H9 (cell line): ENCODE measurements around the gene PLEKHM3. TPM values are rescaled to one million over a fixed set of nuclear protein-coding genes. Genes with fewer than 3 reads are reported as not detected.

Source experiments
- DNase-seq: peaks from one replicate; pipeline ENCODE4 v3.0.0-alpha.2; 2017
- H2AFZ ChIP-seq: one replicate; pipeline ENCODE4 v1.6.1; 2013; ENCODE audit warnings: mild to moderate bottlenecking, low read length, control low read depth, moderate library complexity
- H2AK5ac ChIP-seq: 2 replicates; pipeline ENCODE4 v1.6.1; 2013; ENCODE audit warnings: low read length, control low read depth, mixed read lengths; ENCODE audit not compliant: insufficient read length
- H2BK120ac ChIP-seq: one replicate; pipeline ENCODE4 v1.6.1; 2013; ENCODE audit warnings: low read depth, mild to moderate bottlenecking, low read length, control low read depth, inconsistent platforms; ENCODE audit not compliant: poor library complexity, severe bottlenecking
- H2BK12ac ChIP-seq: 2 replicates; pipeline ENCODE4 v1.6.1; 2013; ENCODE audit warnings: low read length, control low read depth, mixed read lengths, low read depth; ENCODE audit not compliant: insufficient read length
- H2BK15ac ChIP-seq: 2 replicates; pipeline ENCODE4 v1.6.1; 2013; ENCODE audit warnings: low read depth, low read length, control low read depth
- H2BK20ac ChIP-seq: one replicate; pipeline ENCODE4 v1.6.1; 2013; ENCODE audit warnings: low read depth, mild to moderate bottlenecking, low read length, control low read depth, inconsistent platforms; ENCODE audit not compliant: poor library complexity, severe bottlenecking
- H2BK5ac ChIP-seq: 2 replicates; pipeline ENCODE4 v1.6.1; 2013; ENCODE audit warnings: low read length, control low read depth, mixed read lengths; ENCODE audit not compliant: insufficient read length
- H3K14ac ChIP-seq: 2 replicates; pipeline ENCODE4 v1.6.1; 2013; ENCODE audit warnings: low read length, control low read depth; ENCODE audit not compliant: insufficient read depth
- H3K18ac ChIP-seq: 2 replicates; pipeline ENCODE4 v1.6.1; 2013; ENCODE audit warnings: low read depth, mild to moderate bottlenecking, mixed read lengths, low read length, control low read depth; ENCODE audit not compliant: insufficient read length
- H3K23ac ChIP-seq: 2 replicates; pipeline ENCODE4 v1.6.1; 2013; ENCODE audit warnings: low read length, control low read depth, mixed read lengths, low read depth; ENCODE audit not compliant: insufficient read length
- H3K23me2 ChIP-seq: 2 replicates; pipeline ENCODE4 v1.6.1; 2013; ENCODE audit warnings: low read depth, mild to moderate bottlenecking, mixed read lengths, low read length, control low read depth; ENCODE audit not compliant: insufficient read length, poor library complexity, severe bottlenecking
- H3K27ac ChIP-seq: 2 replicates; pipeline ENCODE4 v1.5.1; 2013; ENCODE audit warnings: low read length, control low read depth, mixed read lengths, low read depth; ENCODE audit not compliant: insufficient read length
- H3K27me3 ChIP-seq: 2 replicates; pipeline ENCODE4 v1.6.1; 2013; ENCODE audit warnings: low read length, control low read depth, inconsistent platforms; ENCODE audit not compliant: insufficient read depth
- H3K4ac ChIP-seq: 2 replicates; pipeline ENCODE4 v1.6.1; 2013; ENCODE audit warnings: low read depth, mild to moderate bottlenecking, control low read depth, inconsistent platforms, low read length, moderate library complexity
- H3K4me1 ChIP-seq: 2 replicates; pipeline ENCODE4 v1.6.1; 2013; ENCODE audit warnings: low read length, control low read depth, inconsistent platforms; ENCODE audit not compliant: insufficient read depth
- H3K4me2 ChIP-seq: 2 replicates; pipeline ENCODE4 v1.6.1; 2013; ENCODE audit warnings: low read length, control low read depth, mixed read lengths; ENCODE audit not compliant: insufficient read length, insufficient read depth
- H3K56ac ChIP-seq: 2 replicates; pipeline ENCODE4 v1.6.1; 2013; ENCODE audit warnings: low read depth, mild to moderate bottlenecking, mixed read lengths, low read length, control low read depth; ENCODE audit not compliant: insufficient read length
- H3K79me1 ChIP-seq: 2 replicates; pipeline ENCODE4 v1.6.1; 2013; ENCODE audit warnings: low read depth, mild to moderate bottlenecking, moderate library complexity, low read length, control low read depth, inconsistent platforms; ENCODE audit not compliant: insufficient read depth, poor library complexity, severe bottlenecking
- H3K79me2 ChIP-seq: 2 replicates; pipeline ENCODE4 v1.6.1; 2013; ENCODE audit warnings: low read length, control low read depth, inconsistent platforms; ENCODE audit not compliant: insufficient read depth
- H3K9ac ChIP-seq: 2 replicates; pipeline ENCODE4 v1.6.1; 2013; ENCODE audit warnings: low read length, control low read depth, mixed read lengths; ENCODE audit not compliant: insufficient read length; ENCODE audit errors: extremely low read depth
- H3K9me3 ChIP-seq: one replicate; pipeline ENCODE4 v1.6.1; 2013; ENCODE audit warnings: low read depth, low read length, inconsistent platforms; ENCODE audit not compliant: control insufficient read depth
- H3T11ph ChIP-seq: one replicate; pipeline ENCODE4 v1.6.1; 2013; ENCODE audit warnings: mild to moderate bottlenecking, low read length, control low read depth, inconsistent platforms
- H4K20me1 ChIP-seq: one replicate; pipeline ENCODE4 v1.6.1; 2013; ENCODE audit not compliant: control insufficient read depth, insufficient read length, insufficient read depth
- H4K5ac ChIP-seq: 2 replicates; pipeline ENCODE4 v1.6.1; 2013; ENCODE audit warnings: low read depth, mild to moderate bottlenecking, mixed read lengths, low read length, control low read depth; ENCODE audit not compliant: insufficient read length
- H4K8ac ChIP-seq: replicated peaks from 2 replicates; pipeline ENCODE4 v1.6.1; 2013; ENCODE audit warnings: low read length, control low read depth, mixed read lengths, low read depth; ENCODE audit not compliant: insufficient read length
- H4K91ac ChIP-seq: 2 replicates; pipeline ENCODE4 v1.6.1; 2013; ENCODE audit warnings: low read depth, mild to moderate bottlenecking, moderate library complexity, mixed read lengths, low read length, control low read depth; ENCODE audit not compliant: insufficient read length
- H3K27ac Mint-ChIP-seq, 3 experiments: 2 replicates in 2 of 3; 3 replicates in 1 of 3; pipeline ENCODE4 v1.8.0; 2020 to 2021; ENCODE audit warnings: mixed read lengths in 3 of 3, mild to moderate bottlenecking in 1 of 3, moderate library complexity in 1 of 3
- H3K27me3 Mint-ChIP-seq: 2 replicates; pipeline ENCODE4 v1.8.0; 2021; ENCODE audit warnings: low read depth, mild to moderate bottlenecking, moderate library complexity, mixed read lengths
- H3K36me3 Mint-ChIP-seq, 3 experiments: 2 replicates in 2 of 3; 3 replicates in 1 of 3; pipeline ENCODE4 v1.8.0; 2020 to 2021; ENCODE audit warnings: low read depth in 3 of 3, mixed read lengths in 3 of 3; ENCODE audit not compliant: insufficient read depth in 1 of 3
- H3K4me1 Mint-ChIP-seq, 2 experiments: 2 replicates each; pipeline ENCODE4 v1.8.0; 2020; ENCODE audit warnings: mixed read lengths in 2 of 2
- H3K4me3 Mint-ChIP-seq, 2 experiments: 2 replicates in 1 of 2; 3 replicates in 1 of 2; pipeline ENCODE4 v1.8.0; 2020 to 2021; ENCODE audit warnings: mild to moderate bottlenecking in 2 of 2, mixed read lengths in 2 of 2, moderate library complexity in 1 of 2
- H3K9me3 Mint-ChIP-seq, 2 experiments: 2 replicates in 1 of 2; 3 replicates in 1 of 2; pipeline ENCODE4 v1.8.0; 2020; ENCODE audit warnings: mild to moderate bottlenecking in 2 of 2, mixed read lengths in 2 of 2, moderate library complexity in 1 of 2
- WGBS: extraction: QIAGEN DNeasy Blood & Tissue Kit; methylation state at CpG from one replicate; pipeline ENCODE4 v1.1.7; 2013; ENCODE audit warnings: missing lambda C conversion rate, low lambda C conversion rate, mixed read lengths; ENCODE audit not compliant: insufficient read length; ENCODE audit errors: extremely low coverage; 5-methylcytosine and 5-hydroxymethylcytosine counted together
- total RNA-seq: library from RNA; stranded (reverse); gene quantifications from 2 replicates; pipeline ENCODE4 v1.2.1, GENCODE V29; 2021
- TF ChIP-seq, protein P1 (sequence below): fragments of 200-600 bp; sonication (generic); conservative IDR thresholded peaks from 3 replicates; pipeline ENCODE4 v1.8.0; 2021; ENCODE audit warnings: antibody characterized with exemption, mild to moderate bottlenecking

Gene PLEKHM3
- total RNA-seq, 1 experiment from 2014 or later, result 7.5 TPM

- Histone ChIP-seq H3K9me3 (no peaks in the 10 kb centered on the region), H3T11ph (no peak overlapping the region), H3K4ac (no peak overlapping the region), H2AFZ (no peak overlapping the region), H3K14ac (no peak overlapping the region), H3K79me2 (no peaks in the 10 kb centered on the region), H4K8ac (no peak overlapping the region), H2BK12ac (no peak overlapping the region), H3K18ac (no peak overlapping the region), H2AK5ac (no peak overlapping the region), H4K91ac (no peak overlapping the region), H3K23me2 (no peaks in the 10 kb centered on the region), H3K79me1 (no peaks in the 10 kb centered on the region), H2BK5ac (no peak overlapping the region), H3K4me2 (no peak overlapping the region), H4K20me1 (no peaks in the 10 kb centered on the region), H2BK15ac (no peak overlapping the region), H3K27me3 (no peaks in the 10 kb centered on the region), H2BK20ac (no peak overlapping the region), H3K23ac (no peak overlapping the region), H3K4me1 (peaks cover 13% of the 10 kb centered on the region), H3K27ac (no peak overlapping the region), H3K56ac (no peak overlapping the region), H2BK120ac (no peak overlapping the region), H3K9ac (no peak overlapping the region), H4K5ac (no peak overlapping the region)
- peaks cover 49 to 50% of the 10 kb centered on the region in 2 experiments for H3K4me1 Mint-ChIP-seq
- H3K27ac Mint-ChIP-seq, result peak overlapping the region in 2 of 3 experiments; percentile 1 to 34; a peak in 3 of 7 replicates
- no CpG with 5 or more reads among the region's 3 CpGs for WGBS
- H3K4me3 Mint-ChIP-seq, result no peak overlapping the region; a peak in 1 of 5 replicates
- TF ChIP-seq, protein P1, sequence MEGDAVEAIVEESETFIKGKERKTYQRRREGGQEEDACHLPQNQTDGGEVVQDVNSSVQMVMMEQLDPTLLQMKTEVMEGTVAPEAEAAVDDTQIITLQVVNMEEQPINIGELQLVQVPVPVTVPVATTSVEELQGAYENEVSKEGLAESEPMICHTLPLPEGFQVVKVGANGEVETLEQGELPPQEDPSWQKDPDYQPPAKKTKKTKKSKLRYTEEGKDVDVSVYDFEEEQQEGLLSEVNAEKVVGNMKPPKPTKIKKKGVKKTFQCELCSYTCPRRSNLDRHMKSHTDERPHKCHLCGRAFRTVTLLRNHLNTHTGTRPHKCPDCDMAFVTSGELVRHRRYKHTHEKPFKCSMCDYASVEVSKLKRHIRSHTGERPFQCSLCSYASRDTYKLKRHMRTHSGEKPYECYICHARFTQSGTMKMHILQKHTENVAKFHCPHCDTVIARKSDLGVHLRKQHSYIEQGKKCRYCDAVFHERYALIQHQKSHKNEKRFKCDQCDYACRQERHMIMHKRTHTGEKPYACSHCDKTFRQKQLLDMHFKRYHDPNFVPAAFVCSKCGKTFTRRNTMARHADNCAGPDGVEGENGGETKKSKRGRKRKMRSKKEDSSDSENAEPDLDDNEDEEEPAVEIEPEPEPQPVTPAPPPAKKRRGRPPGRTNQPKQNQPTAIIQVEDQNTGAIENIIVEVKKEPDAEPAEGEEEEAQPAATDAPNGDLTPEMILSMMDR, result no peak
- no peaks in the 10 kb centered on the region for H3K27me3 Mint-ChIP-seq
- H3K36me3 Mint-ChIP-seq, result no peaks in the 10 kb centered on the region
- no peak for DNase-seq
- peaks cover 0 to 2% of the 10 kb centered on the region in 2 experiments; a peak in 2 of 5 replicates for H3K9me3 Mint-ChIP-seq
These were observed 210.1 kb downstream of the PLEKHM3 start for GRCh38 chr2:207815254-207815653.
